Natural killer cell (primary cell): Measurements from ENCODE around the gene FIZ1. TPM values are rescaled to one million over a fixed set of nuclear protein-coding genes. Genes with fewer than 3 reads are reported as not detected.

Experiments used
- ATAC-seq, 3 donors: fragments of 150-1000 bp in 2 of 3; fragments of 200-7000 bp in 1 of 3; cut with Tn5 transposase; 1 replicate in 1 of 3; 2 replicates in 2 of 3; pipeline ENCODE4 v1.10.0; 2021; ENCODE audit warnings: mild to moderate bottlenecking in 2 of 3, moderate library complexity in 2 of 3
- DNase-seq, 2 donors: peaks; one replicate each; pipeline versions ENCODE4 v3.0.0 to v3.0.0-alpha.2; 2013 to 2021; ENCODE audit warnings: mixed read lengths in 1 of 2
- H3K27ac ChIP-seq: one replicate; pipeline ENCODE4 v1.5.1; 2013; ENCODE audit warnings: mild to moderate bottlenecking, low read length
- H3K27me3 ChIP-seq: one replicate; pipeline ENCODE4 v1.6.1; 2013; ENCODE audit warnings: low read length; ENCODE audit not compliant: control insufficient read depth, insufficient read depth
- H3K36me3 ChIP-seq: one replicate; pipeline ENCODE4 v1.6.1; 2013; ENCODE audit warnings: low read length; ENCODE audit not compliant: control insufficient read depth, insufficient read depth
- H3K4me1 ChIP-seq: one replicate; pipeline ENCODE4 v1.6.1; 2013; ENCODE audit warnings: low read length; ENCODE audit not compliant: control insufficient read depth, insufficient read depth
- H3K4me3 ChIP-seq: one replicate; pipeline ENCODE4 v1.5.1; 2013; ENCODE audit warnings: low read length
- H3K9me3 ChIP-seq: one replicate; pipeline ENCODE4 v1.6.1; 2013; ENCODE audit warnings: low read length; ENCODE audit not compliant: control insufficient read depth, insufficient read depth
- H3K27ac Mint-ChIP-seq, 2 donors: one replicate each; pipeline ENCODE4 v1.8.0; 2022; ENCODE audit warnings: mild to moderate bottlenecking in 2 of 2, mixed read lengths in 2 of 2, moderate library complexity in 1 of 2
- H3K27me3 Mint-ChIP-seq, 2 donors: one replicate each; pipeline ENCODE4 v1.8.0; 2022; ENCODE audit warnings: low read depth in 2 of 2, mixed read lengths in 2 of 2
- H3K36me3 Mint-ChIP-seq: one replicate; pipeline ENCODE4 v1.8.0; 2022; ENCODE audit warnings: mixed read lengths
- H3K4me1 Mint-ChIP-seq, 2 donors: one replicate each; pipeline ENCODE4 v1.8.0; 2022; ENCODE audit warnings: mixed read lengths in 2 of 2
- H3K4me3 Mint-ChIP-seq: one replicate; pipeline ENCODE4 v1.8.0; 2022; ENCODE audit warnings: mild to moderate bottlenecking, moderate library complexity, mixed read lengths
- H3K9me3 Mint-ChIP-seq, 2 donors: one replicate each; pipeline ENCODE4 v1.8.0; 2022; ENCODE audit warnings: mixed read lengths in 2 of 2
- WGBS: methylation state at CpG from one replicate; pipeline ENCODE4 v1.1.7; 2013; ENCODE audit warnings: missing lambda C conversion rate; ENCODE audit not compliant: insufficient coverage; 5-methylcytosine and 5-hydroxymethylcytosine counted together
- intact Hi-C: fragments of 100-400 bp; cut with micrococcal nuclease; formaldehyde crosslinking; loops from one replicate; pipeline ENCODE4 v1.14.2; 2022
- total RNA-seq, 4 donors: library from RNA; stranded (reverse); fragments of 120-200 nt in 1 of 4; gene quantifications; one replicate each; pipeline versions ENCODE4 v1.2.3 to v1.2.4, GENCODE V29; 2013 to 2022
- TF ChIP-seq, protein P1 (sequence below): fragments of 200-600 bp; IDR thresholded peaks from one replicate; pipeline ENCODE4 v1.8.0; 2022; ENCODE audit warnings: antibody characterized with exemption

The FIZ1 gene
- total RNA-seq, 3 donors from 2014 or later (not counting 1 experiment from before 2014, with no cell fraction given) = 8.5 to 18.2 (median 10.3) TPM

DNA sequence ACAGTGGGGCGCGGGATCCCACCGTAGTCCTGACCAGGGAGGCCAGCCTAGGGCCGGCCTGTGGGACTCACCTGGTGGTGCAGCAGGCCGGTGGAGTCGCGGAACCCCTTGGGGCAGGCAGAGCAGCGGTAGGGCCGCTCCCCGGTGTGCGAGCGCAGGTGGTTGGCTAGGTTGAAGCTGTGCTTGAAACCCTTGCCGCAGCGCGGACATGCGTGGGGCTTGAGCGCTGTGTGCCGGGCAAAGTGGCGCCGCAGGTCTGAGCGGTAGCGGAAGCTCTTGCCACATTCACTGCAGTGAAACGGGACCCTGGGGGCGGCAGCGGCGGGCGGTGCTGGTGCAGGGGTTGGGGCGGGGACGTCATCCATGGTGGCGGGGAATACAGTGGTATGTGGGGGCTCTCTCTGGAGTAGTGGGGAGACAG, 1.8 kb downstream of the FIZ1 start:
- TF ChIP-seq, protein P1, sequence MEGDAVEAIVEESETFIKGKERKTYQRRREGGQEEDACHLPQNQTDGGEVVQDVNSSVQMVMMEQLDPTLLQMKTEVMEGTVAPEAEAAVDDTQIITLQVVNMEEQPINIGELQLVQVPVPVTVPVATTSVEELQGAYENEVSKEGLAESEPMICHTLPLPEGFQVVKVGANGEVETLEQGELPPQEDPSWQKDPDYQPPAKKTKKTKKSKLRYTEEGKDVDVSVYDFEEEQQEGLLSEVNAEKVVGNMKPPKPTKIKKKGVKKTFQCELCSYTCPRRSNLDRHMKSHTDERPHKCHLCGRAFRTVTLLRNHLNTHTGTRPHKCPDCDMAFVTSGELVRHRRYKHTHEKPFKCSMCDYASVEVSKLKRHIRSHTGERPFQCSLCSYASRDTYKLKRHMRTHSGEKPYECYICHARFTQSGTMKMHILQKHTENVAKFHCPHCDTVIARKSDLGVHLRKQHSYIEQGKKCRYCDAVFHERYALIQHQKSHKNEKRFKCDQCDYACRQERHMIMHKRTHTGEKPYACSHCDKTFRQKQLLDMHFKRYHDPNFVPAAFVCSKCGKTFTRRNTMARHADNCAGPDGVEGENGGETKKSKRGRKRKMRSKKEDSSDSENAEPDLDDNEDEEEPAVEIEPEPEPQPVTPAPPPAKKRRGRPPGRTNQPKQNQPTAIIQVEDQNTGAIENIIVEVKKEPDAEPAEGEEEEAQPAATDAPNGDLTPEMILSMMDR = no peak
- H3K4me3 ChIP-seq = no peak overlapping the region
- H3K9me3 ChIP-seq = no peaks in the 10 kb centered on the region
- H3K27ac Mint-ChIP-seq = peak overlapping the region in 1 of 2 donors; percentile 99
- no peak overlapping the region for H3K27ac ChIP-seq
- peaks cover 5% of the 10 kb centered on the region for H3K36me3 ChIP-seq
- H3K27me3 Mint-ChIP-seq = no peaks in the 10 kb centered on the region
- H3K4me3 Mint-ChIP-seq = no peak overlapping the region
- peaks cover 17% of the 10 kb centered on the region for H3K4me1 ChIP-seq
- WGBS = 97% methylated on average over 26 of the region's 30 CpGs
- DNase-seq = no peak
- intact Hi-C loops = no loop called here
- H3K4me1 Mint-ChIP-seq = peaks cover 12 to 28% of the 10 kb centered on the region in 2 donors
- no peak for ATAC-seq
- H3K36me3 Mint-ChIP-seq = no peaks in the 10 kb centered on the region
- no peaks in the 10 kb centered on the region for H3K9me3 Mint-ChIP-seq
- no peaks in the 10 kb centered on the region for H3K27me3 ChIP-seq

DNA sequence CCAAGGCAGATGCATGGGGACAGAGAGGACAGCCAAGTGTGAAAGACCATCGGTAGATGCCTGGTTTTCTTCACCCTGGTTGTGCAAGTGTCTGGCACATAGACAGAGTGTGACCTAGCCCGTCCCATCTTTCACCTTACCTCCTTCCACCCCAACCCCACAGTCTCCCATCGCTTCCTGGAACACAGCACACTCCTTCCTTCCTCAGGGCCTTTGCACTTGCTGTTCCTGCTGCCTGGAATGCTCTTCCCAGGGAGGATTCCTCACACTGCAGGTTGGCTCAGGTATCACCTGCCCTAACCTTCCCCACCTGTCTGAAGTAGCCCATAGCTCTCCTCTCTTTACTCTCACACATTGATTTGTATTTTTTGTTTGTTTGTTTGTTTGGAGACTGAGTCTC, 3.0 kb downstream of the FIZ1 start:
- Histone ChIP-seq H3K27ac (no peak overlapping the region), H3K27me3 (no peaks in the 10 kb centered on the region), H3K4me1 (peaks cover 16% of the 10 kb centered on the region), H3K4me3 (no peak overlapping the region), H3K36me3 (peaks cover 5% of the 10 kb centered on the region), H3K9me3 (no peaks in the 10 kb centered on the region)
- ATAC-seq (no peak), DNase-seq (no peak)
- Mint-ChIP-seq H3K36me3 (no peaks in the 10 kb centered on the region), H3K4me3 (no peak overlapping the region), H3K9me3 (no peaks in the 10 kb centered on the region), H3K27ac (peak overlapping the region in 1 of 2 donors; percentile 35), H3K4me1 (peaks cover 11 to 19% of the 10 kb centered on the region in 2 donors), H3K27me3 (no peaks in the 10 kb centered on the region)
- WGBS = 95% methylated on average over 3 of the region's 3 CpGs
- TF ChIP-seq, protein P1 = no peak
- intact Hi-C loops = no loop called here

DNA sequence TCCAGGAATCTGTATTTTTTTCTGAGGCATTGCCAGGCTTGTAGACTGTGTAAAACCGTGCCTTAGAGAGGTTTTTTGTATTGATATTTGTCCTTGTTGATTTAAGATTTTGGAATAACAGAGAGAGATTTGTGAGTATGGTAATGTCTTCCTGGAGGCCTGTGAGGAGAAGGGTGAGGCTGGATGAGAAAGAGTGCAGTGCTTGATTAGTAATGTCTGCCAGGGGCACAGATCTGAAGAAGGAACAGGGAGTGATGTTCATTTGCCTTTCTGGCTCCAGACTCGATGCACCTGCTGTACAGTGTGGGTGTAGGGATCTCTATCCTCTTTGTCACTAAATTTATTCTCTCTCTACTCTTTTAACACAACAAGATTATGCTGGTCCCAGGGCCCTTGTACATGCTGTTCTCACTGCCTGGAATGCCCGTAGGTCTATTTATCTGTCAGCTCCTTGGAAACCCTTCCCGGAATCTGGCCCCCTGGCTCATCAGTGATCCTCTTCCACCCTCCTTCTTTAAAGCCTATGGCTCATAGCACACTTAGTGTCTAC, 4.2 kb downstream of the FIZ1 start:
- Histone ChIP-seq H3K4me1 (peaks cover 7% of the 10 kb centered on the region), H3K9me3 (no peaks in the 10 kb centered on the region), H3K27ac (no peak overlapping the region), H3K36me3 (peaks cover 5% of the 10 kb centered on the region), H3K4me3 (no peak overlapping the region), H3K27me3 (no peaks in the 10 kb centered on the region)
- Mint-ChIP-seq H3K36me3 (no peaks in the 10 kb centered on the region), H3K27me3 (peaks cover 0 to 3% of the 10 kb centered on the region in 2 donors), H3K4me1 (peaks cover 7 to 12% of the 10 kb centered on the region in 2 donors), H3K4me3 (no peak overlapping the region), H3K27ac (no peak overlapping the region), H3K9me3 (no peaks in the 10 kb centered on the region)
- WGBS = over 99% methylated on average over 3 of the region's 4 CpGs
- TF ChIP-seq, protein P1 = no peak
- DNase-seq = no peak
- intact Hi-C loops = no loop called here
- no peak for ATAC-seq
